Heart left ventricle (tissue), 13 donors: ENCODE data around the gene LRBA.

Experiments used
- CTCF ChIP-seq, 12 donors: fragments of 200-600 bp; sonication (generic) in 4 of 12; IDR thresholded peaks; one replicate each; pipeline versions ENCODE4 v1.5.0 to v1.8.0; 2018 to 2022; ENCODE audit warnings: antibody characterized with exemption in 12 of 12, mild to moderate bottlenecking in 5 of 12
- POLR2A ChIP-seq, 2 donors: fragments of 450-650 bp; IDR thresholded peaks; one replicate each; pipeline ENCODE4 v1.6.1; 2017; ENCODE audit warnings: antibody characterized with exemption in 2 of 2, mild to moderate bottlenecking in 2 of 2, moderate library complexity in 2 of 2
- donor health status: ischemic (EF 13 %, LVEDD 7.1; RV severe dilation, severe dysfunction).
- donor health status: DM: no; HTN: yes; CAD: no.
- donor health status: DM: no; HTN: no; CAD: no.
- donor health status: ischemic (EF 25% LVEDD 6.9; RV normal size, moderate dysfunction).
- donor health status: ischemic (EF 25% LVEDD 5.7; RV mildly dilated, moderate dysfunction).
- donor health status: ischemic (EF 35%, LVEDD 5.7; RV mildly dilated, moderate dysfunction).
- donor health status: nonischemic (EF 11% LVEDD 7.7; RV severe dilation, severe dysfunction).
- donor health status: DM: yes; HTN: yes; CAD: no.
- donor health status: PGD.
- donor health status: ischemic (EF 29% LVEDD 5.4; RV normal size, mild dysfunction).
- donor health status: nonischemic (EF 23%, LVEDD 6.1; RV moderate dilation, normal function).

- TF ChIP-seq POLR2A (IDR thresholded peaks at IDR 0.05) (no peak), CTCF (IDR thresholded peaks at IDR 0.05) (no peak)
Observed at GRCh38 chr4:150874338-150875226, 140.5 kb downstream of the LRBA start.
